ENCODE measurements around the gene PEX5L. TPM values are rescaled to one million over a fixed set of nuclear protein-coding genes. Genes with fewer than 3 reads are reported as not detected.
A peak's percentile ranks its signal among the peaks of the same experiment; 100 is the strongest.

Gene PEX5L
- polyA plus RNA-seq, 1 experiment = 0.14 TPM

- Histone ChIP-seq H3K9me3 (ENCODE audit: control insufficient read depth, insufficient read depth, low read length) (no peaks in the 10 kb centered on the region), H3K4me3 (ENCODE audit: low read depth, low read length) (no peak overlapping the region), H3K27ac (ENCODE audit: low read depth, low read length) (no peak overlapping the region), H3K27me3 (ENCODE audit: control insufficient read depth, insufficient read depth, low read length) (no peaks in the 10 kb centered on the region)
- POLR2A ChIA-PET = no interaction called here
- TF ChIP-seq, protein P1, sequence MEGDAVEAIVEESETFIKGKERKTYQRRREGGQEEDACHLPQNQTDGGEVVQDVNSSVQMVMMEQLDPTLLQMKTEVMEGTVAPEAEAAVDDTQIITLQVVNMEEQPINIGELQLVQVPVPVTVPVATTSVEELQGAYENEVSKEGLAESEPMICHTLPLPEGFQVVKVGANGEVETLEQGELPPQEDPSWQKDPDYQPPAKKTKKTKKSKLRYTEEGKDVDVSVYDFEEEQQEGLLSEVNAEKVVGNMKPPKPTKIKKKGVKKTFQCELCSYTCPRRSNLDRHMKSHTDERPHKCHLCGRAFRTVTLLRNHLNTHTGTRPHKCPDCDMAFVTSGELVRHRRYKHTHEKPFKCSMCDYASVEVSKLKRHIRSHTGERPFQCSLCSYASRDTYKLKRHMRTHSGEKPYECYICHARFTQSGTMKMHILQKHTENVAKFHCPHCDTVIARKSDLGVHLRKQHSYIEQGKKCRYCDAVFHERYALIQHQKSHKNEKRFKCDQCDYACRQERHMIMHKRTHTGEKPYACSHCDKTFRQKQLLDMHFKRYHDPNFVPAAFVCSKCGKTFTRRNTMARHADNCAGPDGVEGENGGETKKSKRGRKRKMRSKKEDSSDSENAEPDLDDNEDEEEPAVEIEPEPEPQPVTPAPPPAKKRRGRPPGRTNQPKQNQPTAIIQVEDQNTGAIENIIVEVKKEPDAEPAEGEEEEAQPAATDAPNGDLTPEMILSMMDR (IDR thresholded peaks at IDR 0.05; ENCODE audit: low read depth, low read length) = no peak
- DNase-seq (ENCODE audit: low read depth, low spot score) = peak; percentile 3
- CTCF ChIA-PET = interaction anchor here (1.0 kb wide), 1 partner anchor 86 kb away, joined by 3 read pairs; no protein-coding TSS in a partner anchor
Measured at GRCh38 chr3:179898024-179898423, 138.7 kb downstream of the PEX5L start.

- Histone ChIP-seq H3K27ac (ENCODE audit: low read depth, low read length) (no peak overlapping the region), H3K27me3 (ENCODE audit: control insufficient read depth, insufficient read depth, low read length) (no peaks in the 10 kb centered on the region), H3K4me3 (ENCODE audit: low read depth, low read length) (no peak overlapping the region), H3K9me3 (ENCODE audit: control insufficient read depth, insufficient read depth, low read length) (no peaks in the 10 kb centered on the region)
- no peak for DNase-seq (ENCODE audit: low read depth, low spot score)
- ChIA-PET POLR2A (no interaction called here), CTCF (interaction anchor here (1.0 to 1.3 kb wide), 3 partner anchors 24 to 698 kb away, joined by 3 read pairs; no protein-coding TSS in a partner anchor)
- TF ChIP-seq, protein P1 (IDR thresholded peaks at IDR 0.05; ENCODE audit: low read depth, low read length) = no peak
Measured at GRCh38 chr3:179897231-179897630, 139.5 kb downstream of the PEX5L start.

GRCh38 chr3:179896507-179896906, 140.2 kb downstream of the PEX5L start:
- ChIA-PET POLR2A (no interaction called here), CTCF (interaction anchor here (1.0 to 1.3 kb wide), 2 partner anchors 23 to 699 kb away, joined by 3 read pairs; no protein-coding TSS in a partner anchor)
- no peak overlapping the region for H3K4me3 ChIP-seq (ENCODE audit: low read depth, low read length)

DNA sequence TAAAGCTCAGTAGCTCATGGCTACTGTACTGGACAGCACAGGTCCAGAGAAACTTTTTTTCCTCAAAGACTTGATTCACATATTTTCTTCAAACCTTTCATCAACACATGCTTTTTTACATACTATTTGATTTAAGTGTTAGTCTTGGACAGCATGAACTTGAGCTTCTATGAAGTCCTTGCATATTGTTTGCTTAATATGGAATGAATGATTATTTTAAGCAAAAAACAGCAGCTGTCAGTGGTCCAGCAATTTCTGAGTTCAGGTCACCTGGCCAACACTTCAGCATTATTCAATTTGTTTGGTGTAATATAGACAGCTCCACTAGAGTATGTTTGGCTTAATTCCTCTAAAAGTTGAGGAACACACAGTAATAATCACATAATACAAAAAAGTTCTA, 141.4 kb downstream of the PEX5L start:
- Histone ChIP-seq H3K27ac (ENCODE audit: low read depth, low read length) (no peak overlapping the region), H3K4me3 (ENCODE audit: low read depth, low read length) (no peak overlapping the region), H3K9me3 (ENCODE audit: control insufficient read depth, insufficient read depth, low read length) (no peaks in the 10 kb centered on the region), H3K27me3 (ENCODE audit: control insufficient read depth, insufficient read depth, low read length) (no peaks in the 10 kb centered on the region)
- TF ChIP-seq, protein P1 (IDR thresholded peaks at IDR 0.05; ENCODE audit: low read depth, low read length) = no peak
- ChIA-PET CTCF (no interaction called here), POLR2A (no interaction called here)
- DNase-seq (ENCODE audit: low read depth, low spot score) = no peak

More at GRCh38 chr3:179896507-179896906, 140.2 kb downstream of the PEX5L start:
- Histone ChIP-seq H3K27me3 (ENCODE audit: control insufficient read depth, insufficient read depth, low read length) (no peaks in the 10 kb centered on the region), H3K27ac (ENCODE audit: low read depth, low read length) (no peak overlapping the region), H3K9me3 (ENCODE audit: control insufficient read depth, insufficient read depth, low read length) (no peaks in the 10 kb centered on the region)
- TF ChIP-seq, protein P1 (IDR thresholded peaks at IDR 0.05; ENCODE audit: low read depth, low read length) = no peak
- DNase-seq (ENCODE audit: low read depth, low spot score) = no peak

DNA sequence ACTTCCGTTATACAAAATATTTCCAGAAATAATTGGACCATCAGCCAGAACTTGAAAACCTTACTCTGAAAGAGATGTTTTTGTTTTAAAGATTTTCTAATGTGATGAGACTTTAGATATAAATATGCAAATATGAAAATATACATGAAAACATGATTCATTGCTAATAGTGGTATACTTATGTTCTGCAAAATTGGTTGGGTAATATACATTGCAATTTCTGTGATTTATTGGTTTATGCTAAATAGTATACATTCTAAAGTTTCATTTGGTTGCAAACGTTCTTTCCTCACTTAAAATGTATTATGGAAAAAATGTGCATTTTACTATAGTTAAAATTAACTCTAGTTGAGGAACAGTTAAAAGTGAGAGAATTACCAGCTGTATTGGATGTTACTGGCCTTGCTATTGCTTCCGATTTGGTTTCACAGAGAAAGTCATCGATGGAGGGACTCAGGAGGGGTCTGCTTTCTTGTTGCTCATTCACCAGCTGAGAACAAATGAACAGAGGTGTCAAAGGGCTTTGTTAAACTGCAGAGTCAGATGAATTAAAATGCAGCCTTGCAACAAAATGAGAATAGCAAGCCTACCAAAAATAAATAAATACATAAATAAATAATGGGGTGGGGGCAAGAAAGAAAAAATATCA, 149.3 kb downstream of the PEX5L start:
- DNase-seq (ENCODE audit: low read depth, low spot score) = no peak
- POLR2A ChIA-PET = no interaction called here
- Histone ChIP-seq H3K27ac (ENCODE audit: low read depth, low read length) (no peak overlapping the region), H3K27me3 (ENCODE audit: control insufficient read depth, insufficient read depth, low read length) (no peaks in the 10 kb centered on the region), H3K4me3 (ENCODE audit: low read depth, low read length) (no peak overlapping the region), H3K9me3 (ENCODE audit: control insufficient read depth, insufficient read depth, low read length) (no peaks in the 10 kb centered on the region)
- CTCF ChIA-PET = interaction anchor here (1.1 kb wide), 1 partner anchor 42 kb away, joined by 3 read pairs; no protein-coding TSS in a partner anchor
- TF ChIP-seq, protein P1 (IDR thresholded peaks at IDR 0.05; ENCODE audit: low read depth, low read length) = no peak
